Measurements from ENCODE around the gene CLMN.

Gene CLMN

DNA sequence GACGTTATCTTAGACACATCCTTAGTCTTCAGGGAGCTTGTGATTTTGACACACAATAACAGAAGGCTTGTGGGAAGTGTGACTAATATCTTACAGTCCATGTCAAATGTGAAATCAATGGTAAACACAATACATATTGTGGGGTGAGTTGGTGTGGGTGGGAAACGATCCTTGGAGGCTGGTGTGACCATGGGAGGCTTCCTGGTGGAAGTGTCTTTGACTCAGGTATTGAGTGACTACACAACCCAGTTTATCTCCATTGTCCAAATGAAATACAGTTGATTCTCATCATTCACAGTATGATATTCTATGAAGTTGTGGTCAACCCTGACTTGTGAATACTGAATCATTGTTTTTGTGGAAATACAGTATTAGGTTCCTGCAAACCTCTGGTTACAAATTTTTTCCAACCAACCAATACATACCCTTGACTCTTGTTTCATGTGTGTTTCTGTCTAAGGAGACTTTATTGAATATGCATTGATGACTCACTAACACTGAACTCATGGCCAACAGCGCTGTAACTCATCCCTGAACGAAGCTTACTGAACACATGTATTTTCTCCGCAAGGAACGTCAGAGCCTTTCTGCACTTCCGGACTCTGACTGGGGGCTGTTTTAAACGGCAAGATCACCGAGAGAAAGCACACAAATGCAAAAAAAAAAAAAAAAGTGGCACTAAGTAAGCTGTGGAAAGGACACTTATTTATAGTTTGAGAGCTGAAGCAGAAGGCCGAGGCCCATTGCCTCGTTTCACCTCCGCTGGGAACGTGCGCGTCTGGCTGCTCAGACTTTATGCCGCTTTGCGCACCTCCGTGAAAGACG lies 59.0 kb downstream of the CLMN start:
- Histone ChIP-seq H3K36me3 (ENCODE audit: insufficient read depth, low read length) (no peaks in the 10 kb centered on the region), H3K4me1 (ENCODE audit: control insufficient read depth, insufficient read depth, low read length, unreplicated experiment) (peaks cover 45% of the 10 kb centered on the region), H2AFZ (ENCODE audit: low read length, unreplicated experiment) (no peak overlapping the region), H3K27me3 (ENCODE audit: insufficient read depth, low read length) (no peaks in the 10 kb centered on the region), H3K4me3 (ENCODE audit: low read depth, low read length) (no peak overlapping the region), H3K27ac (ENCODE audit: low read depth, low read length) (peak overlapping the region; percentile 68), H3K79me2 (ENCODE audit: control insufficient read depth, insufficient read depth, low read length, unreplicated experiment) (no peaks in the 10 kb centered on the region)

DNA sequence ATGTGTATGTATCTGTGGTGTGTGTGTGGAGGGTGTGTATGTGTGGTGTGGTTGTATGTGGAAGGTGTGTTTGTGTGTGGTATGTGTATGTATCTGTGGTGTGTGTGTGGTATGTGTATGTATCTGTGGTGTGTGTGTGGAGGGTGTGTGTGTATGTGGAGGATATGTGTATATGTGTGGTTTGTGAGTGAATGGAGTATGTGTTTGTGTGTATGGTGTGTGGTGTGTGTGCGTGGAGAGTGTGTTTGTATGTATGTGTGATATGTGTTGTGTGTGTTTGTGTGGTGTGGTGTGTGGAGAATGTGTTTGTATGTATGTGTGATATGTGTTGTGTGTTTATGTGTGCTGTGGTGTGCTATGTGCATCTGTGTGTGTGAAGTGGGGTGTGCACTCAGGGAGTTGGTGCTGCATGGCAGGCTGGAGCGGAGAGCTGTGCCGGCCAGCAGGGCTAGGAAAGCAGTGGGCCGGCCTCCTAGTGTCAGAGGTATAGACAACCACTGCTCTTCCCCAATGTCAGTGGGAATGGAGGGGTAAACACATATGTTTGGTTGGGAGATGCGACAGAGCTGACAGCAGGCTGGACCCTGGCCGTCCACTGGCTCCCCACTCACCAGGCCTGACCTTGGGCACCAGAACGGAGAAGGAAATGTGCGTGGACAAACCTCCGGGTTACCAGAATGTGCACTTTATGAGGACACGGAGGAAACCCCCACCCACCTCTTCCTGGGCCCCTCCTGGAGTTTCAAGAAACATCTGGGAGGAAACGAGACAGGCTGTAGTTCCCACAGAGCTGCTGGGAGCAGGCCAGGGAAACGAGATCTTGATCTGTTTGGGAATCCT lies 60.7 kb downstream of the CLMN start:
- H3K4me1 ChIP-seq (ENCODE audit: control insufficient read depth, insufficient read depth, low read length, unreplicated experiment): peaks cover 30% of the 10 kb centered on the region
- no peak overlapping the region for H3K27ac ChIP-seq (ENCODE audit: low read depth, low read length)
- no peak overlapping the region for H2AFZ ChIP-seq (ENCODE audit: low read length, unreplicated experiment)
- no peaks in the 10 kb centered on the region for H3K27me3 ChIP-seq (ENCODE audit: insufficient read depth, low read length)
- no peaks in the 10 kb centered on the region for H3K36me3 ChIP-seq (ENCODE audit: insufficient read depth, low read length)
- H3K79me2 ChIP-seq (ENCODE audit: control insufficient read depth, insufficient read depth, low read length, unreplicated experiment): no peaks in the 10 kb centered on the region
- H3K4me3 ChIP-seq (ENCODE audit: low read depth, low read length): no peak overlapping the region

DNA sequence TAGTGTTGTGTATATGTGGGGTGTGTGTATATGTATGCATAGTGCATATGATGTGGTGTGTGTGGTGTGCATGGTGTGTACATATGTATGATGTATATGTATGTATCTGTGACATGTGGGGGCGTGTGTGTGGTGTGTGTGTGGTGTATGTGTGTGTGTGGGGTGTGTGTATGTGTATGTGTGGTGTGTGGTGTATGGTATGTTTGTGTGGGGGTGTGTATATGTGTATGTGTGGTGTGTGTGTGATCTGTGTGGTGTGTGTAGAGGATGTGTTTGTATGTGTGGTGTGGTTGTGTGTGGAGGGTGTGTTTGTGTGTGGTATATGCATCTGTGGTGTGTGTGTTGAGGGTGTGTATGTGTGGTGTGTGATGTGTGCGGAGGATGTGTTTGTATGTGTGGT lies 61.6 kb downstream of the CLMN start:
- H3K36me3 ChIP-seq (ENCODE audit: insufficient read depth, low read length): no peaks in the 10 kb centered on the region
- H2AFZ ChIP-seq (ENCODE audit: low read length, unreplicated experiment): no peak overlapping the region
- H3K27me3 ChIP-seq (ENCODE audit: insufficient read depth, low read length): no peaks in the 10 kb centered on the region
- no peak overlapping the region for H3K4me3 ChIP-seq (ENCODE audit: low read depth, low read length)
- peaks cover 33% of the 10 kb centered on the region for H3K4me1 ChIP-seq (ENCODE audit: control insufficient read depth, insufficient read depth, low read length, unreplicated experiment)
- H3K27ac ChIP-seq (ENCODE audit: low read depth, low read length): no peak overlapping the region
- H3K79me2 ChIP-seq (ENCODE audit: control insufficient read depth, insufficient read depth, low read length, unreplicated experiment): no peaks in the 10 kb centered on the region

DNA sequence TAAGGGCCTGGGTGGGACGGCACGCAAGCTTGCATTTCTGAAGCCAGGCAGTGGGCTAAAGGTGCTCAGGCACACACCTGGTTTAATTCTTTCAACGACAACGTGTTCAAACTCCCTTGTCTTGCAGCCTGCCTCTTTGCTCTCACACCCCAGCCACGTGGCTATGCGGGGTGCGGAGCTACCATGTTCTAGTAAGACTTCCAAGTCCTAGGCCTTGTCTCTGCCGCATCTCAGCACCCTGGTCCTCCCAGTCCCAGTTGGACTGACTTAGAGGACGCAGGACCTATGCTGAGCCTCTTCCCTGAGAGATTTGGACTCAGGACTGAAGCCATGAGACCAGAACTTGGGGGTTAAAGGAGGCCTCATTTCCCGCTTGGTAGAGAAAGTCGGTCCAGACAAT lies 62.2 kb downstream of the CLMN start:
- no peak overlapping the region for H3K27ac ChIP-seq (ENCODE audit: low read depth, low read length)
- no peak overlapping the region for H2AFZ ChIP-seq (ENCODE audit: low read length, unreplicated experiment)
- H3K79me2 ChIP-seq (ENCODE audit: control insufficient read depth, insufficient read depth, low read length, unreplicated experiment): no peaks in the 10 kb centered on the region
- H3K4me3 ChIP-seq (ENCODE audit: low read depth, low read length): no peak overlapping the region
- H3K4me1 ChIP-seq (ENCODE audit: control insufficient read depth, insufficient read depth, low read length, unreplicated experiment): peaks cover 33% of the 10 kb centered on the region
- no peaks in the 10 kb centered on the region for H3K36me3 ChIP-seq (ENCODE audit: insufficient read depth, low read length)
- no peaks in the 10 kb centered on the region for H3K27me3 ChIP-seq (ENCODE audit: insufficient read depth, low read length)

DNA sequence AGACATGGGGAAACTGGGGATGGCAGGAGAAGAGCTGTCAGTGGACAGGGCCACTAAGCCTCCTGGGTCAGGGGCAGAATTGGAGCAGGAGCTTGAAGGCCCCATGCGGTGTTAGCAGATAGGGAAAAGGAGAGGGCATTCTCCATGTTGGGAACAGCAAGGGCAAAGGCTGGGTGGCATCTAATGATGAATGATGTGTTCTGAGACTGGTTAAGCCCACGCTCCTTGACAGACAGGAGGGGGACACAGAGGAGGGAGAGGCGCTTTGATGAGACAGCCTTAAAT lies 63.0 kb downstream of the CLMN start:
- no peak overlapping the region for H2AFZ ChIP-seq (ENCODE audit: low read length, unreplicated experiment)
- H3K79me2 ChIP-seq (ENCODE audit: control insufficient read depth, insufficient read depth, low read length, unreplicated experiment): no peaks in the 10 kb centered on the region
- H3K27ac ChIP-seq (ENCODE audit: low read depth, low read length): no peak overlapping the region
- no peaks in the 10 kb centered on the region for H3K36me3 ChIP-seq (ENCODE audit: insufficient read depth, low read length)
- H3K4me1 ChIP-seq (ENCODE audit: control insufficient read depth, insufficient read depth, low read length, unreplicated experiment): peaks cover 33% of the 10 kb centered on the region
- no peaks in the 10 kb centered on the region for H3K27me3 ChIP-seq (ENCODE audit: insufficient read depth, low read length)
- no peak overlapping the region for H3K4me3 ChIP-seq (ENCODE audit: low read depth, low read length)

DNA sequence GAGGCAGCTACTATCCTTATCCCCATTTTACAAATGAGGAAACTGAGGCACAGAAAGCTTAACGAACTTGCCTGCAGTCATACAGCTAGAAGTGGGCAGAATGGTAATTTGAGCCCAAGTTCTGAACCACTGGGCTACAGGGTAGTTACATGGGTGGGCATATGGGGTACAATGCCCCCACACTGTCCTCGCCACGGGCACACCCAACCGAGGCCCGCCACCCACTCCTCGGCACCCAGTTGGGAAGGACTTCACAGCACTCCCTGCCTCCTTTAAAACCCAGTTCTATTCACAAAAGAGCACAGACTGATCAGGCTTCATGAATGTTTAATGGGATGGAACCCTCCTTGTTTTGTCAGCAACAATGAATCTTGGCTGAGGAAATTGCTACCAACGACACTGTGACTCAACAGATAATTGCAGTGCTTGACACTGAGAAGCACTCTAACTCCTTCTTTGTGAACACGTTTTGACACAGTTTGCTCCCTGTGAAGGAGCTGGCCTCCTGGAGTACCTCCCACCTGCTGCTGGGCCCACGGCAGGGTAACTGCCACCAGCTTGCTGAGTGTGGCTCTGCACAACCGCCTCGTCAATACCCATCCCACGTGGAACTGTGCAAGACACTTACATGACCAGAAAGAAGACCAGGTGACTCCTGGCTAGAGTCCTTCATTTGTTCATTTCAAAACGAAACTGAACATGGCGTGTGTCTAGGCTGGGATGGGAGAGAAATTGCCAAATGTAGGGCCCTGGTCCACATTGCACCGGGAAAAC lies 63.5 kb downstream of the CLMN start:
- Histone ChIP-seq H3K27me3 (ENCODE audit: insufficient read depth, low read length) (no peaks in the 10 kb centered on the region), H3K27ac (ENCODE audit: low read depth, low read length) (no peak overlapping the region; the same call in 1 of the 2 replicates), H3K79me2 (ENCODE audit: control insufficient read depth, insufficient read depth, low read length, unreplicated experiment) (no peaks in the 10 kb centered on the region), H2AFZ (ENCODE audit: low read length, unreplicated experiment) (no peak overlapping the region), H3K4me3 (ENCODE audit: low read depth, low read length) (no peak overlapping the region), H3K36me3 (ENCODE audit: insufficient read depth, low read length) (no peaks in the 10 kb centered on the region), H3K4me1 (ENCODE audit: control insufficient read depth, insufficient read depth, low read length, unreplicated experiment) (peaks cover 33% of the 10 kb centered on the region)

DNA sequence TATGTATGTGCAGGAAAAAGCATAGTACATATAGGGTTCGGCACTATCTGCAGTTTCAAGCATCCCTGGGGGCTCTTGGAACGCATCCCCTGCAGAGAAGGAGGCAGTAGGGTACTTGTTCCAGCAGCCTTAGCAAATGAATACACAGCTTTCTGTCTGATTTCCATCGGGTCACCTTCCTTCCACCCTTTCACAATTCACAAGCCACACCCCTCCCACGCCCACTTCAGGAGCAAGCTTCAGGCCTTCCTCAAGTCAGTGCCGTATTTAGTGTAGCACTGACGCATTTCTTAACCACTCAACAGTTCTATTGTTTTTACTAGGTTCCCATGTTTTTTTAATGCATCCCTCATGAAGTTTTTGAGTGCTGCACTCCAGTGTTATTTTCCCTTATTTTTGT lies 64.2 kb downstream of the CLMN start:
- H3K27ac ChIP-seq (ENCODE audit: low read depth, low read length): no peak overlapping the region
- H3K27me3 ChIP-seq (ENCODE audit: insufficient read depth, low read length): no peaks in the 10 kb centered on the region
- H3K4me1 ChIP-seq (ENCODE audit: control insufficient read depth, insufficient read depth, low read length, unreplicated experiment): peaks cover 26% of the 10 kb centered on the region
- no peaks in the 10 kb centered on the region for H3K79me2 ChIP-seq (ENCODE audit: control insufficient read depth, insufficient read depth, low read length, unreplicated experiment)
- no peaks in the 10 kb centered on the region for H3K36me3 ChIP-seq (ENCODE audit: insufficient read depth, low read length)
- no peak overlapping the region for H3K4me3 ChIP-seq (ENCODE audit: low read depth, low read length)
- H2AFZ ChIP-seq (ENCODE audit: low read length, unreplicated experiment): no peak overlapping the region

DNA sequence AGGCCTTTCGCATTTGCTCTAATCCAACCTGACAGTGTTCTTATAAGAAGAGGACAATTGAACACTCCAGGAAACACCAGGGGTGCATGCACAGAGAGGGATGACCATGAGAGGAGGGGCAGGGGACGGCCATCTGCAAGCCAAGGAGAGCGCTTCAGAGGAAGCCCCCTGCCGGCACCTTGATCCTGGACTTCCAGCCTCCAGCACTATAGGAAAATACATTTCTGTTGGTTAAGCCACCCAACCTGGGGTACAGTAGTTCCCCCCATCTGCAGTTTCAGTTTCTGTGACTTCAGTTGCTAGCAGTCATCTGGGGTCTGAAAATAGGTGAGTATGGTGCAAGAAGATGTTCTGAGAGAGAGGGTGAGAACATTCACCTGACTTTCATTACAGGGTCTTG lies 64.7 kb downstream of the CLMN start:
- H3K4me1 ChIP-seq (ENCODE audit: control insufficient read depth, insufficient read depth, low read length, unreplicated experiment): peaks cover 25% of the 10 kb centered on the region
- no peaks in the 10 kb centered on the region for H3K36me3 ChIP-seq (ENCODE audit: insufficient read depth, low read length)
- no peak overlapping the region for H3K4me3 ChIP-seq (ENCODE audit: low read depth, low read length)
- H3K79me2 ChIP-seq (ENCODE audit: control insufficient read depth, insufficient read depth, low read length, unreplicated experiment): no peaks in the 10 kb centered on the region
- H3K27me3 ChIP-seq (ENCODE audit: insufficient read depth, low read length): no peaks in the 10 kb centered on the region
- no peak overlapping the region for H3K27ac ChIP-seq (ENCODE audit: low read depth, low read length)
- no peak overlapping the region for H2AFZ ChIP-seq (ENCODE audit: low read length, unreplicated experiment)

DNA sequence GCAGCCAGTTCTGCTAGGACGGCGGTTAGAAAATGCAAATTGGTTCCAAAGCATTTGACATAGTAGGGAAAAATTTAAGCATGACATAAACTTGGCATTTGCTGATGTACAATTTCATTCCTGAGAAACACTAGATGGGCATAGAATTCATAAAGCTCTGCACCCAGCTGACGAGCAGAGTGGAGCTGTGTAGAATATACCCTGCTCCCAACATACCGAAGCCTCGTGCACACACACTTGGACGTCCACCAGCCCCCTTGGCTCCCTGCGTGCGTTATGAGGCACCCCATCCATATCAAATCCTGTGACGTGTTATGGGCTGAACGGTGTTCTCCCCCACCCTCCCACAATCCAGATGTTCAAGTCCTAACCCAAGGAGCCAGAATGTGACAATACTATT lies 65.4 kb downstream of the CLMN start:
- Histone ChIP-seq H3K4me3 (ENCODE audit: low read depth, low read length) (no peak overlapping the region), H2AFZ (ENCODE audit: low read length, unreplicated experiment) (no peak overlapping the region), H3K36me3 (ENCODE audit: insufficient read depth, low read length) (no peaks in the 10 kb centered on the region), H3K79me2 (ENCODE audit: control insufficient read depth, insufficient read depth, low read length, unreplicated experiment) (no peaks in the 10 kb centered on the region), H3K27me3 (ENCODE audit: insufficient read depth, low read length) (no peaks in the 10 kb centered on the region), H3K4me1 (ENCODE audit: control insufficient read depth, insufficient read depth, low read length, unreplicated experiment) (peaks cover 25% of the 10 kb centered on the region), H3K27ac (ENCODE audit: low read depth, low read length) (no peak overlapping the region)

DNA sequence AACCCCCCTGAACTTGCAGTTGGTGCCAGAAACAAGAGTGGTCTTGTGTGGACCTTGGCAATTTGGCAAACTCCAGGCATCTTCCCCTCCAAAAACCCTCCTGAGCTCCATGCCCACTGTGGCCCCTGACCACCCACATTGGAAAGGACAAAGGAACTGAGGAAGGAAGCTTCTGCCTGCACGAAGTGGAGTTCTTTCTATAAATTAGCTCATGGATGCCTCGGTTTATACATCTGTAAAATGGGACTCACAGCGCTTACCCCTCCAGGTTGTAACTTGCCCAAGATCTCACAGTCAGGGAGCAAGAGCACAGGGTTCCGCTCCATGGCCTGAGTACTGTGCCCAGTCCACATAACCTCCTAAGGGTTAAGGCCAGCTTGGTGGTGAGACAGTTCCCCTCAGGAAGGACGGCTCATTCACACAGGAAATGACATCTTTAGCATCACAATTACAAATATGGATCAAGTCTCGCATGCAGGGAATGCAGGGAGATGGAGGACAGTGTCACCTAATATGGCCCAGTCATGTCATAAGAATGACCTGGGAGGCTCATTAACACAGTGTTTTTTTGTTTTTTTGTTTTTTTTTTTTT lies 66.6 kb downstream of the CLMN start:
- Histone ChIP-seq H3K27ac (ENCODE audit: low read depth, low read length) (no peak overlapping the region), H3K4me3 (ENCODE audit: low read depth, low read length) (no peak overlapping the region), H3K36me3 (ENCODE audit: insufficient read depth, low read length) (no peaks in the 10 kb centered on the region), H3K79me2 (ENCODE audit: control insufficient read depth, insufficient read depth, low read length, unreplicated experiment) (no peaks in the 10 kb centered on the region), H2AFZ (ENCODE audit: low read length, unreplicated experiment) (no peak overlapping the region), H3K27me3 (ENCODE audit: insufficient read depth, low read length) (no peaks in the 10 kb centered on the region), H3K4me1 (ENCODE audit: control insufficient read depth, insufficient read depth, low read length, unreplicated experiment) (peaks cover 31% of the 10 kb centered on the region)
